Measurements from ENCODE around the gene LBHD1.
A peak's percentile ranks its signal among the peaks of the same experiment; 100 is the strongest.
"Not testable (repeated sequence)": the region's sequence is repeated elsewhere in the genome, so short reads cannot be mapped to it uniquely, and the experiment has no call there.

The LBHD1 gene

DNA sequence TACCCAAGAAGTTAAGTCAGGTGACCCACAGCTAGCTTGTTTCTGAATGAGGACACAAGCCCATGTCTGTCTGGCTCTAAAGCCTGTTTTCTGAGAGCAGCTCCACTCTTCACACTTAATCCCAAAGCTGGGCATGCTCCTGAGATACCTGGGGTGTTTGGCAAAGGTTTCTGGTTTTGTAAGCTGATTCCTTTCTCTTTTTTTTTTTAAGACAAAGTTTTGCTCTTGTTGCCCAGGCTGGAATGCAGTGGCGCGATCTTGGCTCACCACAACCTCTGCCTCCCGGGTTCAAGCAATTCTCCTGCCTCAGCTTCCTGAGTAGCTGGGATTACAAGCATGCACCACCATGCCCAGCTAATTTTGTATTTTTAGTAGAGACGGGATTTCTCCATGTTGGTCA lies 21.6 kb upstream of the LBHD1 start:
- DNase-seq, result not testable (repeated sequence)

DNA sequence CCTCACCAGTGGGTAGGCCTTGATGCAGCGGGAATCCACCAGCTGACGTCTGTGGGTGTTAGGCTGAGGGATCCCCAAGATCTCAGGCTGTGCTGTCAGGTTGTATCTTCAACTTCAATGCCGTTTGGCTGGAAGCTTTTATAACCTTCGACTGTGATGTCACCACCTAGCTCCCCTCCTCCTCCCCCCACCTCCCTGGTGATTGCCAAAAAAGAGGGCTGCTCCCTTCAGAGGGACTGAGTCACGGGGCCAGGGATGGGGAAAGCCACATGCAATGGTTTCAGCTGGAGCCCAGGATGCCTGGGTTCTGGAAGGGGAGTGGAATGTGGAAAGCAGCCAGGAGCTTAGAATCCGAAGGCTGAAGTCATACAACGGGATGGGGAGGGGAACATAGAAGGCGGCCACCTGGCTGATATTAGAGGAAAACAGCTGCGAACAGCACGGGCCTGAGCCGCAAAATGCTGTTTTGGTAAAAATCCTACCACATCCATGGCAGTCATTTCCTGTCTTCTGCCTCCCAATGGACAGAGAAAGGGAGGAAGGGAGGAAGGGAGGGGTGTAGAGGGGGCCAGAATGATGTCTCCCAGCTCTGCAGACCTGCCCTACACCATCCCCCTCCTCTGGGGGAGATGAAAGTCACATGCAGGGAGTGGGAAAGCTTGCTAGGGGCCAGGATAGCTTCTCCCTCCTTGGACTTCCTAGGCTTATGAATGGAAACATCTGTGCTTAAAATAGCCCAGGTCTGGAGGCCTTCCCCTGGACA lies 17.5 kb upstream of the LBHD1 start, which contains the start of gene LRRN4CL:
Gene LRRN4CL (minus strand): TSS at position 110 of the 763 bp plus-strand sequence. CDS start 1,022 bp downstream, outside the sequence.
- no peak for DNase-seq

DNA sequence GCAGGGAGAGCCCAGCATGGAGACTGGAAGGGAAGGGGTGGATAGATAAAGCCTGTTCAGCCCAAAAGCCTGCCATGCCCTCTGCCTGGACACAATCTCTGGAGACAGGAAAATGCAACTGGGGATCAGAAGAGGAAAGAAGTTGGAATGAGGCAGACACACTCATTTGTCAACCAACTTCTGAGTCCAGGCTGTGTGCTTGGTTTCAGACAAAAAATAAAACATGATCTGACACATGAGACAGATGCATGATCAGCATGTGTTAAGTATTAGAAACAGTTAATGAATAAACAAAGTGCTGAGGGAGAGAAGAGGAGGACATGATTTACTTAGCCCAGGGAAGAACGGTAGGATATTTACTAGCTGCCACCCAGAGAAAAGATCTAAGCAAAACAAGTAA lies 16.4 kb upstream of the LBHD1 start:
- no peak for DNase-seq

DNA sequence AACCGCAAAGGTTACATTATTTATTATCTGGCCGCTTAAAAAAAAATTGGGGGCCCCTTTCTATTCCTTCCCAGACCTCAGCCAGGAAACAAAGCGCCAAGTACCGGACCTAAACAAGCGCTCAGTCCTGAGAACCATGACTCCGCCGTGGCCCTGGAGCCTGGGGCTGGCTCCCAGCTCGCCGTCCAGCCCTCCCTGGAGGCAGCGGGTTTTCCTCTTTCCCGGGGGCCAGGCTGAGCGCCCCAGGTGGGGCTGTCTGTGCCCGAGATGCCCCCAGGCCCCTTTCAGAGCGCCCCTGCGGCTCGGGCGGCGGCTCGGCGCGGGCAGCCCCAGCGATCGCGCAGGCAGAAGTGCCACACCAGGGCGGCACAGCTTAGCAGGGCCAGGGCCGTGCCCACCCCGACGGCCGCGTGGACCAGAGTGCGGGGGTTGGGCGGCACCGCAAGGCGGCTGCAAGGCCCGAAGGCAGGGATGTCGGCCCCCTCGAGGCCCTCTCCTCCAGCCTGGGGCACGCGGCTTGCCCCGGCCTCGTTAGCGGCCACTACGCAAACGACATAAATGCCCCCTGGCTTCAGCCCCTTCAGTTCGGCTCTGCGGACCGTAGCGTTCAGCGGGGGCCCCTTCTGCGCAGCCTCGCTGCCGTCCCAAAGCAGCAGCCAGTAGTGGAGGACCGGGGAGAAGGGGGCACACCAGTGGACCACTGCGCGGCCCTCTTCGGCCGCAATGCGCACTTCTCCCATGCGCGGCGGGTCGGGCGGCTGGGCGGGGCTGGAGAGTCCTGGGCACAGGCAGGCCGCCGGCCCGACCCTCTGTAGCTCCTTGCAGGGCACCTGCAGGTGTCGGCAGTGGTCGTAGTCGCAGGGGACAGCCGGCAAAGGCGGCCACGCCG lies 15.7 kb upstream of the LBHD1 start:
- no peak for DNase-seq

DNA sequence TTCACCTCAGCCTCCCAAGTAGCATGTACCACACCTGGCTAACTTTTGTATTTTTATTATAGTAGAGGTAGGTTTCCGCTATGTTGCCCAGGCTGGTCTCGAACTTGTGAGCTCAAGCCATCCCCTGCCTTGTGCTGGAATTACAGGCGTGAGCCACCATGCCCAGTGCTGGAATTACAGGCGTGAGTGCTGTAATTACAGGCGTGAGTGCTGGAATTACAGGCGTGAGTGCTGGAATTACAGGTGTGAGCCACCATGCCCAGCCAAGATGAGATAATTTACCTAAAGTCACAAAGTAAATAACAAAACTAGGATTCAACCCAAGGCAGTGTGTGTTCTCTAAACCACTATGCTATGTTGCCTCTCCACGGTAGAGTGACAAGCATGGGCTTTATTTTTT lies 10.5 kb upstream of the LBHD1 start:
- no peak for DNase-seq

DNA sequence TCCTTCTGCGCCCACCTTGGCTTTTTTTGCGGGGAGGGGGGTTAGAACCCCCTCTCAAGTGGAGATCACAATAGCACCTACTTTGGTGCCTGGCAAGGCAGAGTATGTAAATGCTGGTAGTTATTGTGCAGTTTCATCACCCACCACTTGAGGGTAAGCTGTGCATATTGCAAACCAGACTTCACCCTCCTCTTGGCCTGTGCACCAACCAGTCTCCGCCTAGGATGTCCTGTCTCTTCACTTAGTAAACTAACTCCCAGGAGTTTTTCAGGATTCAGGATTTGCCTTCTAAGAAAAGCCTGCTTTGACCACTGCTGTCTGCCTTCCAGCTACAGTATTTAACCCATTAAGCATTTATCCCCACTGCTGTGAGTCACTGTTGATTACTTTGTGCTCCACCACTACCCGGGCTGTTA lies 8.8 kb upstream of the LBHD1 start:
- DNase-seq, result peak in 1 of 2 donors; percentile 62

DNA sequence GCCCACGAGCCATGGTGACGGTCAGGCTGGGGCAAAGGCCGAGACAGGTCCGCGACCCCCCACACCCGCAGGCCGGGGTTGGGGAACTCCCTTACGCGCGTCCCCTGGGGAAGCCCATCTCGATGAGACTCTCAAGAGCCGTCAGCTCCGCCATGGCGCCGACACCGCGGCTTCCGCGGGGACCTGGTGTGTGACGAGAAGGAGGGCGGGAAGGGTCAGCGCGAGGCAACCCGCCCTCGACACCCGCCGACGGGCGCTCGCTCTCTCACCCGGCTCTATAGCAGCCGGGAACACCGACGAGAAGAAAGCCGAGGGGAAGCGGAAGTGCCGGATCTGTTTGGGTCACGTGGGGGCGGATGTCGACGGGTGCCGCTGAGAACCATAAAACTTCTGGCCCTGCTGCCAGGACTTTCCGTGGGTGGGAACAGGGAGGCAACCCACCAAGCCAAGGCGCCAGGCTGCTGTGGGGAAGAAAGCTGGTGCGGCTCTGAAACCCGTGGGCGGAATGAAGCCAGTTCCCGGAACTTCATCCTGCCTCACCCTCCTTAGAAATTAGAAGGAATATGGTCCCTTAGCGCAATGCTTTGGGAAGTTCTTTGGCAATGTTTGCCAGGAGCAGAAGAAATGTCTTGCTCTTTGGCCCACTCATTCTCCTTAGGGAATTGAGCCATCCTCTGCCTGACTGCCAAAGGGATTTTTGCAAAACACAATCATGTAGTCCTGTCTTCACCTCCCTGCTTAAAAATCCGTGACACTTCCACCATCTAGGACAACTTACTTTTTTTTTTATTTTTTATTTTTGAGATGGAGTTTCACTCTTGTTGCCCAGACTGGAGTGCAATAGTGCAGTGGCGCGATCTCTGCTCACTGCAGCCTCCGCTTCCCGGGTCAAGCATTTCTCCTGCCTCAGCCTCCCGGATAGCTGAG lies 7.0 kb upstream of the LBHD1 start, which contains the start of gene UBXN1:
Gene UBXN1 (minus strand): TSS at position 304 of the 927 bp plus-strand sequence. CDS start 150 bp downstream, at position 154.
- DNase-seq, result peak; percentile 83 to 87

DNA sequence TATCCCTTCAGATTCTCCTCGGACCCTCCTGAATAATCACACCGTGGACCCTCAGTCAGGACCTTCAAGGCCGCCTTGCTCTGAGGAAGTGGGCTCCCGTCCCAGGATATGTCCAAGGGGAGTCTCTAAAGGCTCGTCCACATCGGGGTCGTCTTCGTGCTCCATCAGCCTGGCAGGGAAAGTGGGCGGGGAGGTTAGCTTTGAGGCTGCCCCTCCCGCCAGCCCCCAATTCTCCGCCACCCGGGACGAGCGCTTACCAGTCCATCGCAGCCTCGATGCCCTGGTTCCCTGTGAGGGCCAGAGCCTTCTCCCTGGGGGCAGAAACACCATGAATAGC lies 6.3 kb upstream of the LBHD1 start:
- DNase-seq, result no peak

DNA sequence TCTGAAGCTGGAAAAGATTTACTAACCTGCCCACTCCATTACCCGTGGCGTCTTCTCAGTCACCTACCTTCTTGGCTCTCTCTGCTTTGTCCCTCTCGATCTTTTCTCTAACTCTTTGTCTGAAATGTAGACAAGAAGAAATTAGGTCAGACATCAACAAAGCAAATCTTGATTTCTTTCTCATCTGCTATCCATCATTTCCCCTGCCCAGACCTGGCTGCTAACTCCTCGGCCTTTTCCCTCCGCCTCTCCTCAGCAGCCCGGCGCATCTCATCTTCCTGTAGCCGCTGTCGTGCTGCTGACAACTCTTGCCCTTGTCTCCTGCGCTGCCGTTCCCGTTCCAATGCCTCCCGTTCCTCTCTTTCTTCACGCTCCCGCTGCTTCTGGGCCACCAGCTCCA lies 5.6 kb upstream of the LBHD1 start:
- no peak for DNase-seq

DNA sequence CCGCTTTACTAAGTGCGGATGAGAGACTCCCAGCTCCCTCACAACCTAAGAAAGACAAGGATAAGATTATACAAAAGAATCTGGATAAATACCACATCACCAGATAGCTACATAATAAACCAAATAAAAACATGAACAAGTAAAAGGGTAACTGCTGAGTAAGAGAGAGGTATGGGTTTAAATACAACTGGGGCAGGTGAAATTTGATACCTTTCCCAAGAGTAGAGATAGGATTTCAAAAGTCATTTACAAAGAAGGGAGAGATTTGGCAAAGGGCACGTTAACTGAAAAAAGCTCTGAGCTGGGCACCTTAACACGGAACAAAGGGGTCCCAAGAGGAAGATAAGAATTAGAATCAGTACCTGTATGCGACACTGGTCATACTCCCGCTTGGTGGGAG lies 5.1 kb upstream of the LBHD1 start:
- DNase-seq, result no peak

DNA sequence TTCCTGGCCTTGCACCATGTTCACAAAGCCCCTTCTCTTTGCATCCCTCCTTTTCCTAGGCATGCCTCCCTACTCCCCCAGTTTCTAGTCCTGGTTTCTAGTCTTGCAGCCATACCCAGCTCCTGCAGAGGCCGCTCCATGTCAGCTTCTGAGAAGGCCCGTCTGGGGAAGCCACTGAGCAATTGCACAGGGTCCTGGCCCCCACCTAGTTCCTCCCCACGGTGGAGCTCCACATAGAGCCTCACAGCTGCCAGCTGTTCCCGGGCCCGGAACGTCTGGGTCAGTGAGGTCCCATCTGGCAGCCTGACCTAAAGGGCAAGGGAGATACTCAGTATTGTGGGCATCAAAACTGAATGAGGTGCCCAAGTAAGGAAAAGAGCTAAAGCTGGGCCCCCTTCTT lies 4.6 kb upstream of the LBHD1 start:
- DNase-seq, result no peak

DNA sequence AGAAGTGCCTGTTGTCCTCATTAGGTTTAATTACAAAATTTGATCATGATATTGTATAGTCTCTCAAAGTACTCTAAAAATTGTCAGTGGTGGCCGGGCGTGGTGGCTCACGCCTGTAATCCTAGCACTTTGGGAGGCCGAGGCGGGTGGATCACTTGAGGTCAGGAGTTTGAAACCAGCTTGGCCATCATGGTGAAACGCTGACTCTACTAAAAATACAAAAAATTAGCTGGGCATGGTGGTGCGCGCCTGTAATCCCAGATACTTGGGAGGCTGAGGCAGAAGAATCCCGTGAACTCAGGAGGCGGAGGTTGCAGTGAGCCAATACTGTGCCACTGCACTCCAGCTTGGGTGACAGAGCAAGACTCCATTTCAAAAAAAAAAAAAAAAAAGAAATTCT lies 3.3 kb upstream of the LBHD1 start:
- not testable (repeated sequence) for DNase-seq

DNA sequence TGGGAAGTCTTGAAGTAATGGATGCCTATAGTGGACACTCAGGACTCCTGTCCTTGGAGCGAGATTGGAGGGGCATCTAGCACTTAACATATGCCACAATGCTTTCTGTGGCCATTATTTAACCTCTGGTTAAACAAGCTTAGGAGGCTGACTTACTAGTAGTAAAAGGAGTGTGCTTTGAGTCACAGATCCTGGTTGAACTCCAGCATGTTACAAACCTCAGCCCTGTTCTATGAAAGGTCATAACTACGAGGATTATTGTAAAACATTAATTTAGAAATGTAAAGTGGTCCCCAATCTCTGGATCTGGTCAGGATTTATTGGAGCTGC lies 1.1 kb upstream of the LBHD1 start:
- no peak for DNase-seq

DNA sequence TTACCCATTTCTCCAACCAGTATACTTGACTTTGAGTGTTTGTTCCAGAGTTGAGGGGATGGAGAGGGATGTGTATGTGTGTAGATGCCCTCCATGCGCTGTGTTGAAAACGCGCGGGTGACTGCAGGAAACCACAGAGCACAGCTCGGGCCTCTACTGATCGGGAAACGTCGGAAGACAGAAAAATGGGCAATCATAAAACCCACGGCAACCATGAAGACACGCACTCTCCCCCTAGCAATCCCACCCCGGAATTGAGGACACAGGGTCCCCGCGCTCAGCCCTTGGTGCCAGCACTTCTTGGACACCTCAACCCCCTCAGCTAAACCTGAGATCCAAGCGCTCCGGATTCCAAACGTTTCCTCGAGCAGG lies 845 bp downstream of the LBHD1 start:
- DNase-seq, result no peak

DNA sequence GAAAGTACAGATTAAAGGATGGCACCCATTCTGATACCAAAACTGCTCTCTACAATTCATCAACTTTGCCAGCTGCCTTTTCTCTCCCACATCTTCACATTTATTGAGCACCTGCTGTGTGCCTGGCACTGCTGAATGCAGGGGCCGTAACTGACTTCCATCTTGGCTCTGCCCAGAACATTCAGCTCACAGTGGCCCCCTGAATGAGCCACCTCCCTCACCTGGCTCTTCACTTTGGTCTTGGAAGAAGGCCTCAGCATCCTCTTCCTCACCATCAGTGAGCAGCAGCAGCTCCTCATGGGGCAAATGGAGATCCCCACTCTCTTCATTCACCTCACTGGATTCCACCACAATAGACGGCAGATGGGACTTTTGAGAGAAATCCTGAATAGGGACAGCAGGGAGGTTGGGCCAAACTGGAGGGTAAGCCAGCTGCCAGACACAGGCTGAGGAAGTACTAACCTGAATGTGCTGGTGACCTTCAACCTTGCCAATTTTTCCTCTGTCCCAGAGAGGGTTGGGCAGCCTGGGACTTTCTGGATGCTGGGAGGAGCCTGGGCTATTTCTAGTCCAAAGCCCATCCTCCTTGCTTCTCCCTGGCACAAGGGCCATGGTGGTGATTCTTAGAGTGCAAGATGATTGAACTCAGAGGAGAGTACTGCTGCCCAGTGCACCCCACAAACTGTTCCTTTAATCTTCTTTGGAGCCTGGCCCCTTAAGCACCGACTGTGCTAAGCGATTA lies 2.5 kb downstream of the LBHD1 start:
- no peak for DNase-seq

DNA sequence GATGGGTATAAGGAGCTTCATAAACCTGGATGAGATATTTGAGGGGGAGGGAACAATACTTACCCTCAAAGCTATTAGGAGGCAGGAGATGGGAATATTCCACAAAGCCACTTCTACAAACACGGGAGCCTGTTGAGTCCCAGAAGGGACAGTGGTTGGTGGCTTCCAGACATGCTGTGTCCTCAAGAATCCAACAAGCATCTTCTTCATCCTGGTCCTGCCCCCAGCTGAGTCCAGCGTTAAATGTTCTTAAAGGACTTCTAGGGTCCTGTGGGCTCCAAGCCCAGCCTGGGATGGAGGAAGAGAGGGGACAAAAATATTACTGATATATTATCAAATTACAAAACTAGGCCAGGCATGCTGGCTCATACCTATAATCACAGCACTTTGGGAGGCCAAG lies 4.6 kb downstream of the LBHD1 start:
- DNase-seq, result no peak

DNA sequence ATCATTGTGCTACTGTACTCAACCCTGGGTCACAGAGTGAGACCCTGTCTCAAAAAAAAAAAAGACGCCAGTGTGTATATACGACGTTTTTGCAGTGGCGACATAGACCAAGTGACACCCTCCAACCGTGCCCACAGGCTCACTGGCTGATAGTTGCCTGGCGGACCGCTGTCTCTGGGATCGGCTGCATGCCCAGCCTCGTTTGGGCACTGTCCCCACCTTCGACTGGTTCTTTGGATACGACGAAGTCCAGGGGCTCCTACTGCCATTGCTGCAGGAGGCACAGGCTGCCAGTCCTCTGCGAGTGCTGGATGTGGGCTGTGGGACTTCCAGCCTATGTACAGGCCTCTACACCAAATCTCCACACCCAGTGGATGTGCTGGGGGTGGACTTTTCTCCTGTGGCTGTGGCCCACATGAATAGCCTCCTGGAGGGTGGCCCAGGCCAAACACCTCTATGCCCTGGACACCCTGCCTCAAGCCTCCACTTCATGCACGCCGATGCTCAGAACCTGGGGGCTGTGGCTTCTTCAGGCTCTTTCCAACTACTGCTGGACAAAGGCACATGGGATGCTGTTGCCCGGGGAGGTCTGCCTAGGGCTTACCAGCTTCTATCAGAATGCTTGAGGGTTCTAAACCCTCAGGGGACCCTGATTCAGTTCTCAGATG lies 5.7 kb downstream of the LBHD1 start:
- no peak for DNase-seq

DNA sequence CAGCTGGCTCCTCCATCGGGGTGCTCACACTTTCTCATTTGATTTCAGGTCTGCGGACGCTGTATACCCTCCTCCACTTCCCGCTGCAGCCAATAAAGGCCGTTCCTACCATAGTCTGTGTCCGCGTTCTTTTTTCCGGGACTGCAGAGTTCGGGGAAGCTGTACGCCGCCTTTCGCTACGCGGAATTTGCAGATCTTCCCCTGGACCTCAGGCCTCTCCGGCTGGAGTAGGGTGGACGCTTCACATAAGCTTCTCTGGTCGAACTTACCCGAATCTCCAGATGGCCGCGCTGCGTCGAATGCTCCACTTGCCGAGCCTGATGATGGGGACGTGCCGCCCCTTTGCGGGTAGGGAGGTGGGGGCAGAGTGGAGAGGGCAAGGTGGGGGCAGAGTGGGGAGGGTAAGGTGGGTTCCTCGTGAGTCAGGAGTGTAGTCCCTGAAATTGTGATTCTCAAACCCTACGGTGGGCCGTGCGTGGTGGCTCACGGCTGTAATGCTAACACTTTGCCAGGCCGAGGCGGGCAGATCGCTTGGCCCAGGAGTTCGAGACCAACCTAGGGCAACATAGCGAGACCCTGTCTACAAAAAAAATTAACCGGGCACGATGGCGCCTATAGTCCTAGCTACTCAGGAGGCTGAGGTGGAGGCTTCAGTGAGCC lies 6.3 kb downstream of the LBHD1 start:
- DNase-seq, result peak in 1 of 2 donors; percentile 54

DNA sequence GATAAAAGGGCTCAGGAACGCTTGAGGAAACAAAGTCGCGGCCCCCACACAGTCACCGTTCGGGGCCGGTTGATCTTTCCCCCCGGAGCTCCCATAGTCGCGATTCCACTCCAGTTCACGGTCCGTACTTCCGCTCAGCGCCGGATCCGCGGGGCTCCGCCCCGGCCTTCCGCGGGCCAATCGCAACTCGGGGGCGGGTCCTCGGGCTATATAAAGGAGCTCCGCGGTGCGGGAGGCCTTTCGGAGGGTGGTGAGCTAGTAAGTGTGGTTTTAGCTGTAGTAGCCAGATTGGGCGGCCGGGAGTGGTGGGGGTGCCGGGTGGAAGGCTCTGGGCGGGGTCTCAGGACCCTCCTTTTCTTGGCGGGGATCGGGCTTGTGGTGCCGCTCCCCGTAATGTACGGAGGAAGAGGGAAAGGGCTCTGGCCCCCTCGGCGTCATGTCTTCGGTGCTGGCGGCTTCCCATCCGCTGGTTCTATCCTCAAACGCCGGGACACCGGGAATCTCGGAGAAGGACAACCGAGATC lies 6.9 kb downstream of the LBHD1 start, which contains the start of the genes C11orf98 and CSKMT:
Gene C11orf98 (minus strand): TSS at position 136 of the 524 bp plus-strand sequence. CDS start 41 bp downstream, at position 95.
Gene CSKMT (plus strand): TSS at position 238 of the 524 bp plus-strand sequence. CDS start 568 bp downstream, outside the sequence.
- peak; percentile 92 to 93 for DNase-seq

DNA sequence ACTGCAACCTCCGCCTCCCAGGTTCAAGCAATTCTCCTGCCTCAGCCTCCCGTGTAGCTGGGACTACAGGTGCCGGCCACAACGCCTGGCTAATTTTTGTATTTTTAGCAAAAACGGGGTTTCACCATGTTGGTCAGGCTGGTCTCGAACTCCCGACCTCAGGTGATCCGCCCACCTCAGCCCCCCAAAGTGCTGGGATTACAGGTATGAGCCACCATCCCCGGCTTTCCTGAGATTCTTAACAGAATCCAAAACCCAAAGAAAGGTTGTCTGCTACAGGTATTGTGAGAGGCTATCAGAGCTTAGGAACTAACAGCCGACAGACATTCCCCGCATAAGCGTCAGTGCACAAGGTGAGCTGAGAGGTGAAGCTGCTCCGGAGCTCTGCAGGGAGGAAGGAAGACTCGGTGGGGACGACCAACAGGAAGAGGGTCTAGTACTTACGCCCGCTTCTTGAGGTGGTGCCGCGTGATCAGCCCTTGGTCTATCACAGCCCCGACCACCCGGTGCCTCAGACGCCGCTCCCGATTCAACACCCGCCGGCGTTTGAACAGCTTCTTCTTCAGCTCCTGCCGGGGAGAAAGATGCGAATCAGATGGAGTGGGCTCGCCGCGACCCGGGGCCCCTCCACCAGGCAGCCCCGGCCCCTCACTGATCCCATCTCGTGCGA lies 7.5 kb downstream of the LBHD1 start:
- DNase-seq, result peak in 1 of 2 donors; percentile 62

Data from bone marrow (tissue), 2 donors.